Tibial nerve (tissue), 4 donors: ENCODE data around the gene BICDL1. TPM values are rescaled to one million over a fixed set of nuclear protein-coding genes. Genes with fewer than 3 reads are reported as not detected.

Experiments used
- DNase-seq, 2 donors: peaks; one replicate each; pipeline ENCODE4 v3.0.0-alpha.2; 2019; ENCODE audit warnings: low spot score in 2 of 2
- H3K27ac ChIP-seq, 4 donors: fragments of 200-600 bp; sonication (generic) in 3 of 4; one replicate each; pipeline ENCODE4 v1.5.1; 2017 to 2019; ENCODE audit warnings: mild to moderate bottlenecking in 1 of 4
- H3K27me3 ChIP-seq, 2 donors: fragments of 200-600 bp; sonication (generic) in 1 of 2; one replicate each; pipeline versions ENCODE4 v1.5.1 to v1.6.0; 2017 to 2019
- H3K36me3 ChIP-seq, 3 donors: fragments of 200-600 bp; sonication (generic); one replicate each; pipeline ENCODE4 v1.5.1; 2018 to 2019
- H3K4me1 ChIP-seq, 4 donors: fragments of 200-600 bp; sonication (generic) in 3 of 4; one replicate each; pipeline ENCODE4 v1.5.1; 2017 to 2019
- H3K4me3 ChIP-seq, 4 donors: fragments of 200-600 bp; sonication (generic) in 3 of 4; one replicate each; pipeline ENCODE4 v1.5.1; 2017 to 2019; ENCODE audit warnings: mild to moderate bottlenecking in 1 of 4, moderate library complexity in 1 of 4
- H3K9me3 ChIP-seq, 4 donors: fragments of 200-600 bp; sonication (generic) in 3 of 4; one replicate each; pipeline ENCODE4 v1.5.1; 2017 to 2019
- CTCF ChIP-seq, 5 experiments: fragments of 200-600 bp in 3 of 5; fragments of 450-650 bp in 2 of 5; sonication (generic) in 3 of 5; IDR thresholded peaks; one replicate each; pipeline ENCODE4 v1.5.1; 2016 to 2019; ENCODE audit warnings: antibody characterized with exemption in 5 of 5, mild to moderate bottlenecking in 3 of 5, moderate library complexity in 2 of 5
- EP300 ChIP-seq, 2 donors: sonication (generic); formaldehyde crosslinking; IDR thresholded peaks; one replicate each; pipeline ENCODE4 v1.6.1; 2017; ENCODE audit warnings: antibody characterized with exemption in 2 of 2, mild to moderate bottlenecking in 1 of 2
- POLR2A ChIP-seq, 2 donors: fragments of 450-650 bp; IDR thresholded peaks; one replicate each; pipeline ENCODE4 v1.6.1; 2017; ENCODE audit warnings: antibody characterized with exemption in 2 of 2, mild to moderate bottlenecking in 2 of 2, moderate library complexity in 2 of 2
- WGBS, 2 donors: methylation state at CpG; one replicate each; pipeline ENCODE4 v1.1.5; 2018; 5-methylcytosine and 5-hydroxymethylcytosine counted together
- total RNA-seq, 4 donors: library from RNA; depleted of rRNA; stranded (reverse); fragments of >200 nt; gene quantifications; one replicate each; pipeline ENCODE4 v1.1.0, GENCODE V29; 2016

The BICDL1 gene
- total RNA-seq, 4 donors from 2014 or later, result 0.66 to 1.5 (median 1.4) TPM; not detected in 1

GRCh38 chr12:120116792-120117651 is 128.0 kb downstream of the BICDL1 start:
- H3K4me1 ChIP-seq, result peaks cover 0 to 52% (median 26%) of the 10 kb centered on the region in 4 donors
- 0 to 1% methylated on average over 47 to 53 of the region's 91 CpGs for WGBS, 2 donors
- H3K27ac ChIP-seq, result peak overlapping the region; percentile 85 to 97 (median 94)
- peak; percentile 86 to 87 for DNase-seq
- TF ChIP-seq POLR2A (IDR thresholded peaks at IDR 0.05) (peak; percentile 70 to 91), CTCF (IDR thresholded peaks at IDR 0.05) (peak in 2 of 5 experiments; percentile 13 to 44), EP300 (IDR thresholded peaks at IDR 0.05) (peak in 1 of 2 donors; percentile 91)
- H3K9me3 ChIP-seq, result no peaks in the 10 kb centered on the region
- H3K4me3 ChIP-seq, result peak overlapping the region; percentile 71 to 98 (median 90)
- H3K36me3 ChIP-seq, result peaks cover 0 to 13% (median 0%) of the 10 kb centered on the region in 3 donors
- no peaks in the 10 kb centered on the region for H3K27me3 ChIP-seq

GRCh38 chr12:120117961-120118320 is 128.9 kb downstream of the BICDL1 start:
- Histone ChIP-seq H3K9me3 (no peaks in the 10 kb centered on the region), H3K4me1 (peaks cover 0 to 46% (median 26%) of the 10 kb centered on the region in 4 donors), H3K4me3 (peak overlapping the region; percentile 71 to 98 (median 90)), H3K27ac (peak overlapping the region in 2 of 4 donors; percentile 32 to 90), H3K36me3 (peaks cover 0 to 9% (median 0%) of the 10 kb centered on the region in 3 donors), H3K27me3 (no peaks in the 10 kb centered on the region)
- WGBS, 2 donors, result 43 to 45% methylated on average over 7 of the region's 7 CpGs
- TF ChIP-seq CTCF (IDR thresholded peaks at IDR 0.05) (no peak), EP300 (IDR thresholded peaks at IDR 0.05) (no peak), POLR2A (IDR thresholded peaks at IDR 0.05) (no peak)
- no peak for DNase-seq

GRCh38 chr12:120118321-120119061 is 129.5 kb downstream of the BICDL1 start:
- H3K9me3 ChIP-seq, result no peaks in the 10 kb centered on the region
- no peak for TF ChIP-seq CTCF (IDR thresholded peaks at IDR 0.05)
- TF ChIP-seq EP300 (IDR thresholded peaks at IDR 0.05), result no peak
- no peak for TF ChIP-seq POLR2A (IDR thresholded peaks at IDR 0.05)
- peaks cover 0 to 46% (median 26%) of the 10 kb centered on the region in 4 donors for H3K4me1 ChIP-seq
- 61 to 62% methylated on average over 11 of the region's 11 CpGs for WGBS, 2 donors
- H3K36me3 ChIP-seq, result peaks cover 0 to 9% (median 0%) of the 10 kb centered on the region in 3 donors
- H3K4me3 ChIP-seq, result peak overlapping the region in 2 of 4 donors; percentile 71 to 98
- H3K27me3 ChIP-seq, result no peaks in the 10 kb centered on the region
- H3K27ac ChIP-seq, result peak overlapping the region in 2 of 4 donors; percentile 12 to 32
- DNase-seq, result no peak

GRCh38 chr12:120119271-120119973 is 130.4 kb downstream of the BICDL1 start:
- Histone ChIP-seq H3K27ac (peak overlapping the region in 1 of 4 donors; percentile 32), H3K36me3 (peaks cover 0 to 1% (median 0%) of the 10 kb centered on the region in 3 donors), H3K4me1 (peaks cover 0 to 38% (median 25%) of the 10 kb centered on the region in 4 donors), H3K27me3 (no peaks in the 10 kb centered on the region), H3K9me3 (no peaks in the 10 kb centered on the region), H3K4me3 (no peak overlapping the region)
- no peak for DNase-seq
- WGBS, 2 donors, result 71 to 87% methylated on average over 9 of the region's 9 CpGs
- TF ChIP-seq POLR2A (IDR thresholded peaks at IDR 0.05), result no peak
- TF ChIP-seq CTCF (IDR thresholded peaks at IDR 0.05), result no peak
- no peak for TF ChIP-seq EP300 (IDR thresholded peaks at IDR 0.05)
